ENCODE results near the gene KIF9. TPM values are rescaled to one million over a fixed set of nuclear protein-coding genes. Genes with fewer than 3 reads are reported as not detected.
A peak's percentile ranks its signal among the peaks of the same experiment; 100 is the strongest.
"Not testable (repeated sequence)": the region's sequence is repeated elsewhere in the genome, so short reads cannot be mapped to it uniquely, and the experiment has no call there.

KIF9 gene, protein sequence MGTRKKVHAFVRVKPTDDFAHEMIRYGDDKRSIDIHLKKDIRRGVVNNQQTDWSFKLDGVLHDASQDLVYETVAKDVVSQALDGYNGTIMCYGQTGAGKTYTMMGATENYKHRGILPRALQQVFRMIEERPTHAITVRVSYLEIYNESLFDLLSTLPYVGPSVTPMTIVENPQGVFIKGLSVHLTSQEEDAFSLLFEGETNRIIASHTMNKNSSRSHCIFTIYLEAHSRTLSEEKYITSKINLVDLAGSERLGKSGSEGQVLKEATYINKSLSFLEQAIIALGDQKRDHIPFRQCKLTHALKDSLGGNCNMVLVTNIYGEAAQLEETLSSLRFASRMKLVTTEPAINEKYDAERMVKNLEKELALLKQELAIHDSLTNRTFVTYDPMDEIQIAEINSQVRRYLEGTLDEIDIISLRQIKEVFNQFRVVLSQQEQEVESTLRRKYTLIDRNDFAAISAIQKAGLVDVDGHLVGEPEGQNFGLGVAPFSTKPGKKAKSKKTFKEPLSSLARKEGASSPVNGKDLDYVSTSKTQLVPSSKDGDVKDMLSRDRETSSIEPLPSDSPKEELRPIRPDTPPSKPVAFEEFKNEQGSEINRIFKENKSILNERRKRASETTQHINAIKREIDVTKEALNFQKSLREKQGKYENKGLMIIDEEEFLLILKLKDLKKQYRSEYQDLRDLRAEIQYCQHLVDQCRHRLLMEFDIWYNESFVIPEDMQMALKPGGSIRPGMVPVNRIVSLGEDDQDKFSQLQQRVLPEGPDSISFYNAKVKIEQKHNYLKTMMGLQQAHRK
- total RNA-seq (2014; rRNA removed; shearing (Covaris generic); ENCODE audit: low replicate concordance), result 3.0 and 7.1 TPM in 2 replicates

DNA sequence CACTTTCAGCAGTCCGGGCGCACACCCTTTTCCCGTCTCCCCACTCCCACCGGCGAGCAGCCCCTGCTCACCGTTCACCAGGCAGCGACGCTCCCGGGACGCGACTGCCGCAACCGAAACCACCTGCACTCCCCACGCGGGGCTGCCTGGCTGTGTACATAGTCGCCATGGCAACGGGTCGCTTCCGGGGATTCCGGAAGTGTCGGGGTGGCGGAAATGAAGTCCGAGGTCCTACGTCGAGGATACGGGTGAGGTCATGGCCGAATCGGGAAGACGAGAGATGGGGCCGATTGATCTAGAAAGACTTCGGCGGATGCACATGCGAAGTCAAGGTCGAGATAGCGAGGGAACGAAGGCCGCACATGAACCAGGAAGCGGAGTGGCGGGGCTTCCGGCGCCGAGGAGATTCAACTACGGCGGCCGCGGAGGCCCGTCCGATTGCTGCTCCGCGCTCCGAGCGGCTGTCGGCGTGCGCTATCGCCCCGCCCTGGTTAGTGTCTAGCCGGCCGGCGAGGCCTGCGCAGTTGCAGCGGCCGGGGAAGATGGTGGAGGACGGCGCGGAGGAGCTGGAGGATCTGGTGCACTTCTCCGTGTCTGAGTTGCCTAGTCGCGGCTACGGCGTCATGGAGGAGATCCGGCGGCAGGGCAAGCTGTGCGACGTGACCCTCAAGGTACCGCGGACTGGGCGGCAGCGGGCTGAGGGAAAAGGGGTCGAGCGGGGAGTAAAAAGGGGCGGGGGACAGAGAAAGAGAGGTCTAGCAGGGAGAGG, at the start of gene KIF9, which contains the start of gene KLHL18:
TSS of gene KIF9 (minus strand) at position 376 of the 769 bp plus-strand sequence. CDS start 5,425 bp downstream, outside the sequence.
TSS of gene KLHL18 (plus strand) at position 521 of the 769 bp plus-strand sequence. CDS start at position 543, 22 bp downstream.
- in situ Hi-C loops (cut with HindIII; ENCODE audit: low pct_unique_long_range_greater_than_20kb, low sequenced_read_pairs), result no loop called here
- peak; percentile 90 for DNase-seq (ENCODE audit: low read depth)

DNA sequence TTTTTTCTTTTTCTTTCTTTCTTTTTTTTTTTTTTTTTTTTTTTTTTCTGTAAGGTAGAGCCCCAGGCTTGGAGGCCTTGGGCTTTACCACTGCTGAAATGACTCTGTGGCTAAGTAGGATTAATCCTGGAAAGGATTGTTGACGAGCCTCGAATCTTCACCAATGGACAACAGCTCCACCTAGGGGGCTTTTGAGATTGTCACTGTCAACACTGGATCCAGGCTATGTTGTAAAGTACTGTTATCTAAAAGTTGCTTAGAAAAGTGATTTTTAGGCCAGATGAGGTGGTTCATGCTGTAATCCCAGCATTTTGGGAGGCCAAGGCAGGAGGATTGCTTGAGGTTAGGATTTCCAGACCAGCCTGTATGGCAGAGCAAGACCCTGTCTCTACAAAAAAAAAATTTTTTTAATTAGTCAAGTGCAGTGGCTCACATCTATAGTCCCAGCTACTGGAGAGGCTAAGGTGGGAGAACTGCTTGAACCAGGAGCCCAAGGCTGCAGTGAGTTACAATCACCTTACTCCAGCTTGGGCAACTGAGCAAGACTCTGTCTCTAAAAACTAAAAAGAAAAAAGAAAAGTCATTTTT, 41.8 kb upstream of the KIF9 start:
- in situ Hi-C loops (cut with HindIII; ENCODE audit: low pct_unique_long_range_greater_than_20kb, low sequenced_read_pairs), result no loop called here

DNA sequence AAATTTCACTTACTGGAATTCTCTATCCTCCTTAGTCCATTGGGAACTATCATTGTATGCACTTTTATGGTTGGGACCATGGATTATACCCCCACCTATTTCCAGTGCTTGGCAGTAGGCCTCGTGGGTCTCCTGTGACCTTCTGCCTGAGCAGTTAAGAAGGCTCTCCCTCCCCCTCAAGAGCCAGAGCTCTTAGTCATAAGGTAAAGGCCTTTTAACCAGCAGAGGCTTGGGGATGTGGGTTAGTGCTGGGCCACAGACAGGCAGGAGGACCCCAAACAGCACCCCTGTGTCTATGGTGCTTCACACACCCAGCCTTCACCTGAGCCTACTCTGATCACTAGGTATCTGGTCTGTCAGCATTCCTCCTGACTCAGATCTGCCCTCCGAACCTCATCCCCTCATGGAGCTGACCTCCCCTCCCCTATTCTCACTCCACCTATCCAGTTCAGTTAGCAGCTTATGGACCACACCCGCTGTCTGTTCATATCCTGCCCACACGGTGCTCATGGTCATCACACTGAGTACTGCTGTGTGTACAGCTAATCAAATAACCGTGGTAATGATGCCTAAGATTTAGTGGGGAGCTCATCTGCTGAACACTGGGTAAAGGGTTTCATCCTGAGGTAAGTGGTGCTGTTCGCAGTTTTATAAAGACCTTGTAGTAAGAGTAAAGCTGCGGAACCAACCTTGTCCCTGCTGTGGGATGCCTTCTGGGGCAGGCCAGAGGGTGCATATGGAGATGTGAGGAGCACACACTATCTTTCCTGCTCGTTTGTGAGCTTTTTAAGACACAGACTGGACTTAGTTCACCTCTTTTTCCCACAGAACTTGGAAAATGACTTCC, 41.1 kb upstream of the KIF9 start:
- in situ Hi-C loops (cut with HindIII; ENCODE audit: low pct_unique_long_range_greater_than_20kb, low sequenced_read_pairs), result no loop called here
- peak; percentile 24 for DNase-seq (ENCODE audit: low read depth)

More for the DNA sequence above, 41.8 kb upstream of the KIF9 start:
- peak; percentile 44 for DNase-seq (ENCODE audit: low read depth)

DNA sequence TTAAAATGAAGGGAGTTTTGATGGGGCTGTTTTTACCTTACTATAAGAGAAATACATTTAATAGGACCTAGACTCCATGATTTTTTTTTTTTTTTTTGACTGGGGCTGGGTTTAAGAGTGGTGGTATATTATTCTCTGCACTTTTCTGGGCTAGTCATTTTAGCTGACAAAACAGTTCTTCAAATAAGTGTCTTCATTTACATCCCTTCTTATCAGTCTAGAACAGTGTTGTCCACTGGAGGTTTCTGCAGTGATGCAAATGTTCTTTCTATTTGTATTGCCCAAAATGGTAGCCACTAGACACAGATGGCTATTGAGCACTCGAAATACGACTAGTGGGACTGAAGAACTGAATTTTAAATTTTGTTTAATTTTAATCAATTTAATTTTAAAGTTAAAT, 37.4 kb upstream of the KIF9 start:
- in situ Hi-C loops (cut with HindIII; ENCODE audit: low pct_unique_long_range_greater_than_20kb, low sequenced_read_pairs), result no loop called here
- no peak for DNase-seq (ENCODE audit: low read depth)

DNA sequence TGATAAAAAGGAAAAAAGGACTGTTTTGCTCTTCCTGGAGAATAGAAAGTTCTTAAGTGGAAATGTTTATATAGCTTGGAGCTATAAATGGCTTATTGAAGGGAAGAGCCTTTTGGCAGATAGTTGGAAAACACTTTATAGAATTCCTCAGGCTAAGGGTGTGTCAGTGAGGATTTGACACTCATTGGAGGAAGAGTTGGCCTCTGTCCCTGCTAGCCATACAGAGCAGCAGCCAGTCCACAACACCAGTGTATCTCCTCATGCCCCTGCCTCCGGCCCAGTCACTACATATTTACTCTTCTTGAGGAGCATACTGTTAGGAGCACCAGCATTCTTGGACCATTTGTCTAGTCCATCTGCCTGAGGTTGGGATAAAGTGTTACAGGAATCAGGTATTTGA, 36.3 kb upstream of the KIF9 start:
- in situ Hi-C loops (cut with HindIII; ENCODE audit: low pct_unique_long_range_greater_than_20kb, low sequenced_read_pairs), result no loop called here
- peak; percentile 10 for DNase-seq (ENCODE audit: low read depth)

DNA sequence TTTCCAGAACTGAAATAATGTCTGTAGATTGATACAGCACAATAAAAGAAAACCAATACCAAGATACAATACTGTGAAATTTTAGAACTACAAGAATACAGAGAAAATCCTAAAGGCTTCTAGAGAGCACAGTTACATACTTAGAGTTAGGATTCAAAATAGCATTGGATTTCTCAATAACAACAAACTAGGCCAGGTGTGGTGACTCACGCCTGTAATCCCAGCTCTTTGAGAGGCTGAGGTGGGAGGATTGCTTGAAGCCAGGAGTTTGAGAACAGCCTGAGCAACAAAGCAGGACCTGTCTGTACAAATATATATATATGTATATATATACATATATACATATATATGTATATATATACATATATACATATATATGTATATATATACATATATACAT, 33.6 kb upstream of the KIF9 start:
- in situ Hi-C loops (cut with HindIII; ENCODE audit: low pct_unique_long_range_greater_than_20kb, low sequenced_read_pairs); DNase-seq (ENCODE audit: low read depth): not testable (repeated sequence)

DNA sequence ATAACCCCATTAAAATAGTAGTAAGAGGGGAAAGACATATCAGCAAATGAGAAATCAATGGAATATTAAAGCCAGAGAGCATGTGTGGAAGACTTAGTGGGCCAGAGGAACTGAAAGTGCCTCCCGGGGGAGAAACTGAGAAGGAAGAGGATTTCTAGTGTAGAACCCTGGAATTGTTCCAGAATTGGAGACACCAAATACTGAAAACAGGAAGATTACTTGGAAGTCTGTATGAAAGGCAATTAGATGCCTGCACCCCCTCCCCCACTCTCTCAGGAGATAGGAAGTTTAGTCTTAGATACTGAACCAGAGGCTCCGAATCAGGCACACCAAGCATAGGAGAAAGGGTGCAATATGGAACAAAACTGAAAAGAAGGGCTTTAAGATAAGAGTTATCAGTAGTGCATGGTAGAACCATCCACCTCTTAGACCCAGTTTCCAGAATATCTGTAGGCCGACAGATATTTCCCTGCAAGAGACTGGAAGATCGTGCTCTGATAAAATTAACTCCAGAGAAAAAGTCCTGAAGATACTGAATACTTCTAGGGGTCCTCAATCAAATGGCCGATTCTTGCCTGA, 32.6 kb upstream of the KIF9 start:
- no peak for DNase-seq (ENCODE audit: low read depth)
- in situ Hi-C loops (cut with HindIII; ENCODE audit: low pct_unique_long_range_greater_than_20kb, low sequenced_read_pairs), result no loop called here

DNA sequence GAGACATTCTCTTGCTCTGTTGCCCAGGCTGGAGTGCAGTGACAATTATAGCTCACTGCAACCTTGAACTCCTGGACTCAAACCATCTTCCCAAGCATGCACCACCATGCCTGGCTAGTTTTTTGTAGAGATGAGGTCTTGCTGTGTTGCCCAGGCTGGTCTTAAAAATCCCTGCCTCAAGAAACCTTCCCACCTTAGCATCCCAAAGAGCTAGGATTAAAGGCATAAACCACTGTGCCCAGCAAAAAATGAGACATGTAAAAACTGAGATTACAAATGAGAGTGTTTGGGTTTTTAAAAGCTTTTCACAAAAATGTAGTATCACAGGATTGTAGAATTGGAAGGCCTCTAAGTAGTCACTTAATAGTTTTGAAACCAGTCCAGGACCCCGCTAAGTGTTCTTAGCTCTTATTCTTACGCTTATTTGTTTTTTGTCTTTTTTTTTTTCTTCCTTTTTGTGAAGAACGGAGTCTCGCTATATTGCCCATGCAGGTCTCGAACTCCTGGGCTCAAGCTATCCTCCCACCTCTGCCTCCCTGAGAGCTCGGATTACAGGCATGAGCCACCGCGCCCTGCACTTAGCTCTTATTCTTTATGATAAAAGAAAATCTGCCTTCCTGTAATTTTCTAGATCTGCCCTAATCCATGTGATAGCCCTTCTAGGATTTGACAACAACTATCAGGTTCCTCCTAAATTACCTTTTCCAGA, 31.6 kb upstream of the KIF9 start:
- in situ Hi-C loops (cut with HindIII; ENCODE audit: low pct_unique_long_range_greater_than_20kb, low sequenced_read_pairs), result no loop called here
- DNase-seq (ENCODE audit: low read depth), result no peak

DNA sequence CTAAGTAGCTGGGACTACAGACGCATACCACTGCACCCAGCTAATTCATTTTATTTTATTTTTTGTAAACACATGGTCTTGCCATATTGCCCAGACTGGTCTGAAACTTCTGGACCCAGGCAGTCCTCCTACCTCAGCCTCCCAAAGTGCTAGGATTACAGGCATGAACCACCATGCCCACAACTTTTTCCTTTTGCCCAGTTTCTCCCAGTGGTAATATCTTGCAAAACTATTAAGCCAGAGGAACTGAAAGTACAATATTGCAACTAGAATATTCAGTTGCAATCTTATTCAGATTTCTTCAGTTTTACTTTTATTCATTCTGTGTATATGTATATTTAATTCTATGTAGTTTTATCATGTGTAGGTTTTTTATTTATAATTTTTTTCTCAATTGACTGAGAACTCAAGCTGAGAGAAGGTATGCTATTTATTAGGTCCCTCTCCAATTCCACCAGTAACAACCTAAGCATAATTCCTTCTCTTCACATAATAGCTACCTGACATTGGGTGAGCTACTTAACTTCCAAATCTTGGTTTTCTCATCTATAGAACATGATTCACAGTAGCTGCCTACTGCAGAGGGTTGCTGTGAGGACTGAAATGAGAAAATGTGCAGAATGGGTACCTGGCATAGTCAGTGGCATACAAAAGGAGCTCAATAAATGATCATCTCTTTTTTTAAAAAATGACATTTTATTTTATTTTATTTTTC, 30.9 kb upstream of the KIF9 start:
- in situ Hi-C loops (cut with HindIII; ENCODE audit: low pct_unique_long_range_greater_than_20kb, low sequenced_read_pairs), result no loop called here
- DNase-seq (ENCODE audit: low read depth), result no peak

DNA sequence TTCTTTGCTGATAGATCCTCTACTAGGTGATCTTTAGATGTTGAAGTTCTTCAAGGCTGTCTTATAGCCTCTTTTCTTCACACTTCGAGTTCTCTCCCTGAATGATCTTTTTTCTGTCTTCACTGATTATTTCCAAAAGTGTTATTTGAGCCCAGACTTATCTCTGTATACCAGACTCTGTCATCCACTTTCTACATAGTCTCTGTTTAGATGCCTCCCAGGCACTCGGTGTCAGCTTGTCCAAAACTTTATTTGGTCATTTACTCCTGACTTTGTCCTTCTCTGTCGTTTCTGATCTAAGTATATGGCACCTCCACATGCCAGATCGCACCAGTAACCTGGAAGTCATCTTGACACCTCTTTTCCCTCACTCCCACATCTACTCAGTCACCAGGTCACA, 27.8 kb upstream of the KIF9 start:
- no peak for DNase-seq (ENCODE audit: low read depth)
- in situ Hi-C loops (cut with HindIII; ENCODE audit: low pct_unique_long_range_greater_than_20kb, low sequenced_read_pairs), result no loop called here

DNA sequence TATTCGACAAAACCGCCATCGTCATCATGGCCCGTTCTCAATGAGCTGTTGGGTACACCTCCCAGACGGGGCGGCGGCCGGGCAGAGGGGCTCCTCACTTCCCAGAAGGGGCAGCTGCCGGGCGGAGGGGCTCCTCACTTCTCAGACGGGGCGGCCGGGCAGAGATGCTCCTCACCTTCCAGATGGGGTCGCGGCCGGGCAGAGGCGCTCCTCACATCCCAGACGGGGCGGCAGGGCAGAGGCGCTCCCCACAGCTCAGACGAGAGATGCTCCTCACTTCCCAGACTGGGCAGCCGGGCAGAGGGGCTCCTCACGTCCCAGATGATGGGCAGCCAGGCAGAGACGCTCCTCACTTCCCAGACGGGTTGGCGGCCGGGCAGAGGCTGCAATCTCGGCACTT, 26.6 kb upstream of the KIF9 start:
- DNase-seq (ENCODE audit: low read depth); in situ Hi-C loops (cut with HindIII; ENCODE audit: low pct_unique_long_range_greater_than_20kb, low sequenced_read_pairs): not testable (repeated sequence)

DNA sequence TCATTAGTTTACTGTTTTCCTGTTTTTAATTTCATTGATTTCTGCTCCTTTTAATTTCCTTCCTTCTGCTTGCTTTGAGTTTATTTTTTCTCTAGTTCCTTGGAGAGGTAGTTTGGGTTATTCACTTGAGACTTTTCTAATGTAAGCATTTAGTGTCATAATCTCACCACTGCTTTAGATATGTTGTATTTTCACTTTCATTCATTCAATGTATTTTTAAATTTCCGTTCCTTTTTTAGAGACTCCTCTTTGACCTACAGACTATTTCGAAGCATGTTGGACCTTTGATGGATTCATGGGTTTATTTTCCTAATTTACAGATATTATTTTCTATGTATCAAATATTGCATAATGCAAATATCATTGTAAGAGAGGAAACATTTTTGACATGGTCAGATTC, 23.4 kb upstream of the KIF9 start:
- in situ Hi-C loops (cut with HindIII; ENCODE audit: low pct_unique_long_range_greater_than_20kb, low sequenced_read_pairs), result no loop called here
- DNase-seq (ENCODE audit: low read depth), result no peak

DNA sequence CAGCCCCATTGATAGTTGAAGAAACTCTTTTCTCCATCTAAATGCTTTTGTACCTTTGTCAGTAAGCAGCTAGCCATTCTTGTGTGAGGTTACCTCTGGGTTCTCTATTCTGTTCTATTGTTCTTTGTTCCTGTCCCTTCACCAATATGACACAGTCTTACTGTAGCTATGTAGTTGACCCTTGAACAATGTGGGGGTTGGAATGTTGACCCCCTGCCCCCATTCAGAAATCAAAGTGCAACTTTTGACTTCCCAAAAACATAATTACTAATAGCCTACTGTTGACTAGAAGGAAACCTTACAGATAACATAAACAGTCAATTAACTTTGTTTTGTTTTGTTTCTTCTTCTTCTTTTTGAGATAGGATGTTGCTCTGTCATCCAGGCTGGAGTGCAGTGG, 18.9 kb upstream of the KIF9 start:
- in situ Hi-C loops (cut with HindIII; ENCODE audit: low pct_unique_long_range_greater_than_20kb, low sequenced_read_pairs), result no loop called here
- DNase-seq (ENCODE audit: low read depth), result no peak

DNA sequence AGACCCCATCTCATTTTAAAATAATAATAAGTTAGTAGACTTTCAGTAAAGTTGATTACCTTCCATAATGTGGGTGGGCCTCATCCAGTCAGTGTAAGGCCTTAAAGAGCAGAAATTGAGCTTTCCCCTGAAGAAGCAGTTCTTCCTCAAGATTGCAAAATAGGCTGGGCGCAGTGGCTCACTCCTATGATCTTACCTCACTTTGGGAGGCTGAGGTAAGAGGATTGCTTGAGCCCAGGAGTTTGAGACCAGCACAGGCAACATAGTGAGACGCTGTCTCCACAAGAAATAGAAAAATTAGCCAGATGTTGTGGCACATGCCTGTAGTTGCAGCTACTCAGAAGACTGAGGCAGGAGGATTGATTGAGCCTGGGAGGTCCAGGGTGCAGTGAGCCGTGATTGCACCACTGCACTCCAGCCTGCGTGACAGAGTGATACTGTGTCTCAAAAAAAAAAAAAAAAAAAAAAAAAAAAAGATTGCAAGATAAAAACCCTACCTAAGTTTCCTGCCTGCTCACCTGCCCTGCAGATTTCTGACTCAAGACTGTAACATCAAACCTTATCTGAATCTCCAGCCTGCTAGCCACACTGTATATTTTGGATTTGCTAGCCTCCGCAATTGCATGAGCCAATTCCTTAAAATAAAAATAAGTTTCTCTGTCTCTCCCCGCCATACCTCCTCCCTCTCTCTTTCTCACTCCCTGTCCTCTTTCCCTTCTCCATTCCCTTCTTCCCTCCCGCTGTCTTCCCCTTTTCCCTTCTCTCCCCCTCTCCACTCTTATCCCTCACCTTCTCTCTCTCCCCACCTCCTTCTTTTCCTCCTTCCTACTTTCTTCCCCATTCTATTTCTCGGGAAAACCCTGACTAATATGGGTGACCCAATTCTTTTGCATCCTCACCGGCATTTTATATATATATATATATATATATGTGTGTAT, 17.1 kb upstream of the KIF9 start:
- in situ Hi-C loops (cut with HindIII; ENCODE audit: low pct_unique_long_range_greater_than_20kb, low sequenced_read_pairs), result no loop called here
- DNase-seq (ENCODE audit: low read depth), result no peak

DNA sequence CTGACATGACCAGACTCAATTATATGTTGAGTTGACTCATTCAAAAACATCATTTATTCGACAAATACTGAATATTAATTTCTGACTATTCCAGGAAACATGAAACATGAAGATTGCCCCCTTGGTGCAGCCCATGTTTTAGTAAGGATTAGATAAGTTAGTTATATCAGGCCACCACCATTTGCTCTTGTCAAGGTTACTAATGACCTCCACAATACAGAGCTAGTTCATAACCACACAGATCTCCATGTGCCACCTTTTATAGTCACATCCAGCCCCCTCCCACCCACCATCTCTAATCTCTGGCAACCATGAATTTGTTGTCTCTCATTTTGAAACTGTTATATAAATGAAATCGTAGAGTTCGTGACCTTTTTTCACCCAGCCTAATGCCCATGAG, 15.8 kb upstream of the KIF9 start:
- no peak for DNase-seq (ENCODE audit: low read depth)
- in situ Hi-C loops (cut with HindIII; ENCODE audit: low pct_unique_long_range_greater_than_20kb, low sequenced_read_pairs), result no loop called here

Measured in Caki2 (cell line).